HepG2 (cell line): ENCODE data around the gene FAM149A. TPM values are rescaled to one million over a fixed set of nuclear protein-coding genes. Genes with fewer than 3 reads are reported as not detected.

Source experiments
- ARID2 ChIP-seq: sonication (generic); formaldehyde crosslinking; IDR thresholded peaks from 2 replicates; pipeline ENCODE4 v1.8.1; 2022; ENCODE audit warnings: mild to moderate bottlenecking, missing genetic modification reagents, borderline replicate concordance
- IRF1 ChIP-seq: sonication (generic); formaldehyde crosslinking; IDR thresholded peaks from 2 replicates; pipeline ENCODE4 v1.4.0; 2020; ENCODE audit warnings: low read depth, mild to moderate bottlenecking, missing genetic modification reagents
- MLX ChIP-seq: IDR thresholded peaks from 2 replicates; pipeline ENCODE4 v1.6.1; 2016
- NR0B2 ChIP-seq: sonication (generic); formaldehyde crosslinking; IDR thresholded peaks from 2 replicates; pipeline ENCODE4 v1.4.0; 2020; ENCODE audit warnings: mild to moderate bottlenecking, missing genetic modification reagents
- REST ChIP-seq, 2 experiments: IDR thresholded peaks; 2 replicates each; pipeline ENCODE4 v1.6.1; 2011 to 2012; ENCODE audit warnings: low read length in 2 of 2, borderline replicate concordance in 1 of 2, low read depth in 1 of 2, mild to moderate bottlenecking in 1 of 2, moderate library complexity in 1 of 2
- SETDB1 ChIP-seq: sonication (generic); formaldehyde crosslinking; IDR thresholded peaks from 2 replicates; pipeline ENCODE4 v1.5.1; 2020; ENCODE audit warnings: missing genetic modification reagents, mild to moderate bottlenecking, borderline replicate concordance
- SIX4 ChIP-seq: sonication (generic); formaldehyde crosslinking; IDR thresholded peaks from 2 replicates; pipeline ENCODE4 v1.4.0; 2020; ENCODE audit warnings: missing genetic modification reagents
- TEF ChIP-seq: sonication (generic); formaldehyde crosslinking; IDR thresholded peaks from 2 replicates; pipeline ENCODE4 v1.5.0; 2020; ENCODE audit warnings: missing genetic modification reagents
- ZNF24 ChIP-seq: fragments of 450-650 bp; IDR thresholded peaks from 2 replicates; pipeline ENCODE4 v1.6.1; 2017; ENCODE audit warnings: antibody characterized with exemption, mild to moderate bottlenecking
- ZNF597 ChIP-seq: sonication (generic); formaldehyde crosslinking; IDR thresholded peaks from 2 replicates; pipeline ENCODE4 v1.5.0; 2020; ENCODE audit warnings: missing genetic modification reagents
- ZSCAN25 ChIP-seq: sonication (generic); formaldehyde crosslinking; IDR thresholded peaks from 2 replicates; pipeline ENCODE4 v1.8.0; 2022; ENCODE audit warnings: mild to moderate bottlenecking, missing genetic modification reagents
- polyA plus RNA-seq, 8 experiments: library from polyadenylated mRNA; depleted of rRNA in 3 of 8; stranded (reverse) in 7 of 8; unstranded in 1 of 8; fragments of >200 nt; fragmentation: Illumina TruSeq in 4 of 8; extraction: Trizol in 4 of 8; gene quantifications; 2 replicates each; pipeline versions ENCODE4 v1.2.1 to v1.2.3, GENCODE V29; 2011 to 2016; ENCODE audit warnings: low read depth in 4 of 8, missing spikeins in 1 of 8, mixed read lengths in 1 of 8; ENCODE audit not compliant: insufficient read depth in 1 of 8
- total RNA-seq, 5 experiments: library from RNA; depleted of rRNA; stranded (reverse); fragments of >200 nt; fragmentation: Illumina TruSeq; extraction: Trizol; gene quantifications; 2 replicates each; pipeline ENCODE4 v1.2.3, GENCODE V29; 2016; ENCODE audit warnings: low read depth in 1 of 5

The FAM149A gene
- total and polyA plus RNA-seq, 2 of the 13 experiments (the other 11 are each of a cell fraction or from before 2014, with no cell fraction given) = not detected

- TF ChIP-seq NR0B2 (no peak), SETDB1 (CRISPR knock-in tag) (no peak), ZNF597 (CRISPR knock-in tag) (no peak), ZNF24 (no peak), TEF (CRISPR knock-in tag) (no peak), ZSCAN25 (CRISPR knock-in tag) (no peak), ARID2 (CRISPR knock-in tag) (no peak), MLX (CRISPR knock-in tag) (no peak), SIX4 (CRISPR knock-in tag) (no peak), IRF1 (no peak), REST (IDR thresholded peaks at IDR 0.05; ENCODE audit: borderline replicate concordance in 1 of 2, low read depth in 1 of 2, low read length in 2 of 2) (no peak)
Observed at GRCh38 chr4:186082221-186082620, 22.3 kb upstream of the FAM149A start (continued).
